ENCODE results near the gene SLC26A3.

The SLC26A3 gene

GRCh38 chr7:107746006-107746405 lies 57.0 kb downstream of the SLC26A3 start:
- no peak for DNase-seq (ENCODE audit: low spot score)

GRCh38 chr7:107744345-107744750 lies 58.7 kb downstream of the SLC26A3 start:
- DNase-seq (ENCODE audit: low spot score), result no peak

GRCh38 chr7:107743567-107744344 lies 59.3 kb downstream of the SLC26A3 start, which contains the start of gene CBLL1:
CBLL1 (plus strand) TSS chr7:107744142; CDS start chr7:107744164, 22 bp downstream.
- peak; percentile 95 for DNase-seq (ENCODE audit: low spot score)

GRCh38 chr7:107742678-107743566 lies 60.1 kb downstream of the SLC26A3 start:
- DNase-seq (ENCODE audit: low spot score), result no peak

GRCh38 chr7:107728276-107728675 lies 74.7 kb downstream of the SLC26A3 start:
- DNase-seq (ENCODE audit: low spot score), result no peak

GRCh38 chr7:107726356-107727130 lies 76.5 kb downstream of the SLC26A3 start:
- DNase-seq (ENCODE audit: low spot score), result no peak

GRCh38 chr7:107725138-107725740 lies 77.8 kb downstream of the SLC26A3 start:
- peak; percentile 54 for DNase-seq (ENCODE audit: low spot score)

GRCh38 chr7:107723255-107723654 lies 79.8 kb downstream of the SLC26A3 start:
- no peak for DNase-seq (ENCODE audit: low spot score)

- DNase-seq (ENCODE audit: low spot score), result no peak
Measured at GRCh38 chr7:107721286-107721685, 81.7 kb downstream of the SLC26A3 start.

GRCh38 chr7:107718456-107719193 lies 84.4 kb downstream of the SLC26A3 start:
- no peak for DNase-seq (ENCODE audit: low spot score)

GRCh38 chr7:107715531-107715930 lies 87.5 kb downstream of the SLC26A3 start:
- no peak for DNase-seq (ENCODE audit: low spot score)
